Measurements from ENCODE around the gene AKT3.

DNA sequence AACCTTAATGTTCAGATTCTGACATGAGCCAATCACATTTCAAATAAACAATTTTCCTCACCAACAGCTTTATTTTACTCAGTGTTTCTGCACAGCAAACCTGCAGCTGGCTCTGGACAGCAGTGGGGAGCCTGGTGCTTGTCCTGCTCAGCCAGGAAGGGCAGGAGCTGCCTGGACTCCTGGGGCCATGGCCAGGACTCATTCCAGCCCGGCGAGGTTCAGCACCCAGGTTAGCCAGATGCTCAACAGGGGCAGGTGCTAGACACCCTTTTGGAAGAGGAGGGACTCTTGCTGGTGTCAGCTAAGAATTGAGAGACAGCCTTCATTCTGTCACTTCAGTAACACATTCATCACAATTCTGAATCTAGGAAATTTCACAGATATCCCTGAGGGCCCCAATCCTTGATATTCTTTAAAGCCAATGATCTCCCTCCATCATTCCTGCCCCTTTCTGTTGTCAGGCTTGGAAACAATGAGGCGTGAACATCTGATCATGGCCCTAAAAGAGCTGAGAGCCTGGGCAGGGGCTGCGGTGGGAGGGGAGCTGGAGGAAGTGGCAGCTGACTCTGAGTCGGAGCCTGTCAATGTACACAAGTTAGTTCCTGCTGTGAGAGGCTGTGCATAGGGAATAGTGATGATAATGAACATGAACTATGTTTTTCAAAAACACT, 342.9 kb downstream of the AKT3 start:
- TF ChIP-seq RFX5 (IDR thresholded peaks at IDR 0.05) (no peak), CEBPB (IDR thresholded peaks at IDR 0.05) (no peak), EHMT2 (IDR thresholded peaks at IDR 0.05; ENCODE audit: low read depth) (no peak)
- TF ChIP-seq, protein P1, sequence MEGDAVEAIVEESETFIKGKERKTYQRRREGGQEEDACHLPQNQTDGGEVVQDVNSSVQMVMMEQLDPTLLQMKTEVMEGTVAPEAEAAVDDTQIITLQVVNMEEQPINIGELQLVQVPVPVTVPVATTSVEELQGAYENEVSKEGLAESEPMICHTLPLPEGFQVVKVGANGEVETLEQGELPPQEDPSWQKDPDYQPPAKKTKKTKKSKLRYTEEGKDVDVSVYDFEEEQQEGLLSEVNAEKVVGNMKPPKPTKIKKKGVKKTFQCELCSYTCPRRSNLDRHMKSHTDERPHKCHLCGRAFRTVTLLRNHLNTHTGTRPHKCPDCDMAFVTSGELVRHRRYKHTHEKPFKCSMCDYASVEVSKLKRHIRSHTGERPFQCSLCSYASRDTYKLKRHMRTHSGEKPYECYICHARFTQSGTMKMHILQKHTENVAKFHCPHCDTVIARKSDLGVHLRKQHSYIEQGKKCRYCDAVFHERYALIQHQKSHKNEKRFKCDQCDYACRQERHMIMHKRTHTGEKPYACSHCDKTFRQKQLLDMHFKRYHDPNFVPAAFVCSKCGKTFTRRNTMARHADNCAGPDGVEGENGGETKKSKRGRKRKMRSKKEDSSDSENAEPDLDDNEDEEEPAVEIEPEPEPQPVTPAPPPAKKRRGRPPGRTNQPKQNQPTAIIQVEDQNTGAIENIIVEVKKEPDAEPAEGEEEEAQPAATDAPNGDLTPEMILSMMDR (IDR thresholded peaks at IDR 0.05) = no peak

Data from A549 (cell line).